CD4-positive, alpha-beta memory T cell (primary cell): ENCODE measurements around the gene PTPRA. TPM values are rescaled to one million over a fixed set of nuclear protein-coding genes. Genes with fewer than 3 reads are reported as not detected.
A peak's percentile ranks its signal among the peaks of the same experiment; 100 is the strongest.

Experiments
- CTCF ChIA-PET: fragments of 350-600 bp; sonication (Branson Sonifier 250); formaldehyde crosslinking; loops from one replicate; lab custom pipeline; 2021; ENCODE audit warnings: inconsistent platforms; ENCODE audit not compliant: partially characterized antibody; lab: Charles Lee
- POLR2A ChIA-PET: fragments of 350-600 bp; sonication (Branson Sonifier 250); formaldehyde crosslinking; loops from one replicate; lab custom pipeline; 2021; ENCODE audit not compliant: partially characterized antibody; lab: Charles Lee
- DNase-seq, 5 donors: peaks; one replicate each; pipeline versions ENCODE4 v3.0.0 to v3.0.0-alpha.2; 2020 to 2022; ENCODE audit warnings: mixed read lengths in 1 of 5
- H3K27ac ChIP-seq: one replicate; pipeline ENCODE4 v1.7.0; 2013; ENCODE audit warnings: low read depth, low read length
- H3K27me3 ChIP-seq: 2 replicates; pipeline ENCODE4 v1.7.0; 2013; ENCODE audit warnings: mild to moderate bottlenecking, low read length, moderate library complexity; ENCODE audit not compliant: insufficient read depth
- H3K36me3 ChIP-seq: 2 replicates; pipeline ENCODE4 v1.7.0; 2013; ENCODE audit warnings: mild to moderate bottlenecking, low read length, moderate library complexity; ENCODE audit not compliant: insufficient read depth
- H3K4me1 ChIP-seq: 2 replicates; pipeline ENCODE4 v1.7.0; 2013; ENCODE audit warnings: mild to moderate bottlenecking, low read length, moderate library complexity; ENCODE audit not compliant: insufficient read depth
- H3K4me3 ChIP-seq, 2 donors: one replicate each; pipeline ENCODE4 v1.7.0; 2013; ENCODE audit warnings: low read length in 2 of 2, mild to moderate bottlenecking in 1 of 2
- H3K9me3 ChIP-seq, 2 donors: one replicate each; pipeline ENCODE4 v1.7.0; 2013; ENCODE audit warnings: low read length in 2 of 2, control low read depth in 1 of 2; ENCODE audit not compliant: control insufficient read depth in 1 of 2
- H3K27ac Mint-ChIP-seq, 7 donors: one replicate each; pipeline ENCODE4 v1.8.0; 2020 to 2021; ENCODE audit warnings: mixed read lengths in 7 of 7, mild to moderate bottlenecking in 6 of 7, inconsistent platforms in 3 of 7, moderate library complexity in 3 of 7
- H3K27me3 Mint-ChIP-seq, 2 donors: one replicate each; pipeline ENCODE4 v1.8.0; 2020 to 2021; ENCODE audit warnings: mixed read lengths in 2 of 2
- H3K36me3 Mint-ChIP-seq, 2 donors: one replicate each; pipeline ENCODE4 v1.8.0; 2020 to 2021; ENCODE audit warnings: mixed read lengths in 2 of 2, inconsistent platforms in 1 of 2, mild to moderate bottlenecking in 1 of 2
- H3K4me1 Mint-ChIP-seq, 4 donors: one replicate each; pipeline ENCODE4 v1.8.0; 2020 to 2021; ENCODE audit warnings: mixed read lengths in 4 of 4, mild to moderate bottlenecking in 1 of 4
- H3K4me3 Mint-ChIP-seq, 8 donors: one replicate each; pipeline ENCODE4 v1.8.0; 2020 to 2021; ENCODE audit warnings: mixed read lengths in 8 of 8, mild to moderate bottlenecking in 7 of 8, moderate library complexity in 6 of 8, inconsistent platforms in 3 of 8
- H3K9me3 Mint-ChIP-seq, 8 donors: one replicate each; pipeline ENCODE4 v1.8.0; 2020 to 2021; ENCODE audit warnings: mixed read lengths in 8 of 8, mild to moderate bottlenecking in 5 of 8, inconsistent platforms in 3 of 8, moderate library complexity in 1 of 8
- intact Hi-C: fragments of 100-400 bp; cut with micrococcal nuclease; formaldehyde crosslinking; loops from one replicate; pipeline ENCODE4 v1.15.1; 2023
- polyA plus RNA-seq, 2 donors: library from polyadenylated mRNA; unstranded; fragments of 300-500 nt; fragmentation: Illumina TruSeq; gene quantifications; one replicate each; pipeline ENCODE4 v1.2.3, GENCODE V29; 2021
- total RNA-seq, 2 experiments: library from RNA; stranded (reverse); gene quantifications; one replicate each; pipeline ENCODE4 v1.2.3, GENCODE V29; 2021

Gene PTPRA
- total and polyA plus RNA-seq, 4 experiments from 2014 or later: 24.8 to 87.8 (median 64.7) TPM

DNA sequence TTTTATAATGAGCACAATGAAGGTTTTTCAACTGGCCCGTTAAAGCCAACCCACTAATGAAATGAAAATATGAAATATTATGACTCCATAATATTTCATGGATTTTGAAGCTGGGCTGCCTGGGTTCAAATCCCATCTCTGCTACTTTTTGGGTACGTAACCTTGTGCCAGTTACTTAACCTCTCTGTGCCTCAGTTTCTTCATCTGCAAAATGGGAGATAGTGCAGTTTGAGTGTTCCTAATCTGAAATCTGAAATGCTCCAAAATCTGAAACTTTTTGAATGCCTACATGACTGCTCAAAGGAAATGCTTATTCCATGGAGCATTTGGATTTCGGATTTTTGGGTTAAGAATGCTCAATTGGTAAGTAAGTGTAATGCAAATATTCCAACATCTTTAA, 29.5 kb downstream of the PTPRA start:
- Mint-ChIP-seq H3K36me3 (peaks cover 0 to 4% of the 10 kb centered on the region in 2 donors), H3K9me3 (no peaks in the 10 kb centered on the region), H3K27ac (no peak overlapping the region), H3K4me3 (no peak overlapping the region), H3K4me1 (peaks cover 16 to 45% (median 35%) of the 10 kb centered on the region in 4 donors), H3K27me3 (no peaks in the 10 kb centered on the region)
- no peak for DNase-seq
- ChIA-PET POLR2A (no interaction called here), CTCF (no interaction called here)
- no peak overlapping the region for H3K27ac ChIP-seq
- no peak overlapping the region for H3K4me3 ChIP-seq
- peaks cover 23% of the 10 kb centered on the region for H3K4me1 ChIP-seq
- no peaks in the 10 kb centered on the region for H3K27me3 ChIP-seq
- no peaks in the 10 kb centered on the region for H3K36me3 ChIP-seq
- no peaks in the 10 kb centered on the region for H3K9me3 ChIP-seq
- intact Hi-C loops: no loop called here

DNA sequence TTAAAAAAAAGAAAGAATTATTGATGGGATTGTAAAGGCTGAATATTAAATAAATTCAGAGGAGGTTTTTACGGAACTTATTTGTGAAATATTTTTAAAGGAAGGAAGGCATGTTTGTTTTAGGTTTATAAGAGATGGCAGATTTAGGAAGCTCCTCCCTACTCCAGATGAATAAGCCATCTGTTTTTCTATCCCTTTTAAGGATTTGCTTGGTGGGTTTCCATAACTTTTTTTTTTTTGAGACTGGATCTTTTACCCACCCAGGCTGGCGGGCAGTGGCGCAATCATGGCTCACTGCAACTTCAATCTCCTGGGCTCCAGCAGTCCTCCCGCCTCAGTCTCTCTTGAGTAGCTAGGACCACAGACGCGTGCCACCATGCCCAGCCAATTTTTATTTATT, 30.4 kb downstream of the PTPRA start:
- H3K9me3 ChIP-seq: no peaks in the 10 kb centered on the region
- intact Hi-C loops: no loop called here
- ChIA-PET POLR2A (no interaction called here), CTCF (no interaction called here)
- H3K4me3 Mint-ChIP-seq: no peak overlapping the region
- no peaks in the 10 kb centered on the region for H3K36me3 ChIP-seq
- DNase-seq: no peak
- H3K27me3 Mint-ChIP-seq: no peaks in the 10 kb centered on the region
- peaks cover 17 to 44% (median 36%) of the 10 kb centered on the region in 4 donors for H3K4me1 Mint-ChIP-seq
- no peaks in the 10 kb centered on the region for H3K27me3 ChIP-seq
- no peak overlapping the region for H3K27ac ChIP-seq
- H3K9me3 Mint-ChIP-seq: no peaks in the 10 kb centered on the region
- no peak overlapping the region for H3K4me3 ChIP-seq
- peak overlapping the region in 1 of 7 donors; percentile 35 for H3K27ac Mint-ChIP-seq
- peaks cover 23% of the 10 kb centered on the region for H3K4me1 ChIP-seq
- H3K36me3 Mint-ChIP-seq: peaks cover 0 to 4% of the 10 kb centered on the region in 2 donors

DNA sequence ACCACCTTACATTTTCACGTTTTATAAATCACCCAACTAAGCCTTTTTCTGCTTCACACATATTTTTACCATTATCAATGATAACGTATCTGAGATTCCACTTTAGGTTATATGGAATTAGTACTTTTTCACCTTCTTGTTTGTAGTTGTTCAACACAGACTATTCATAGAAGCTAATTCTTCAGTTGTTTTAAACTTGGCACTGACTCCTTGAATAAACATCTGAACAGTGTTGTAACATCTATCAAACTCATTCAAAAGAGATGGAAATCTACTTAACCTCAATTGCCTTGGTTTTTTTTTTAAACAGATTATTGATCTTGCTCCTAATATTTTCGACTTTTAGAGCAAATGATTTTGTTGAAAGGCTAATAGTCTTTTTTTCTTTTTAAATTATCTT, 34.2 kb downstream of the PTPRA start:
- H3K27me3 ChIP-seq: no peaks in the 10 kb centered on the region
- Mint-ChIP-seq H3K27me3 (no peaks in the 10 kb centered on the region), H3K9me3 (no peaks in the 10 kb centered on the region), H3K4me3 (no peak overlapping the region), H3K4me1 (peaks cover 4 to 13% (median 10%) of the 10 kb centered on the region in 4 donors), H3K27ac (no peak overlapping the region), H3K36me3 (no peaks in the 10 kb centered on the region)
- no peaks in the 10 kb centered on the region for H3K4me1 ChIP-seq
- DNase-seq: no peak
- intact Hi-C loops: no loop called here
- H3K36me3 ChIP-seq: no peaks in the 10 kb centered on the region
- ChIA-PET POLR2A (no interaction called here), CTCF (interaction anchor here (1.4 kb wide), 1 partner anchor 12 kb away, joined by 3 read pairs; no protein-coding TSS in a partner anchor)
- H3K27ac ChIP-seq: no peak overlapping the region
- H3K4me3 ChIP-seq: no peak overlapping the region
- no peaks in the 10 kb centered on the region for H3K9me3 ChIP-seq

DNA sequence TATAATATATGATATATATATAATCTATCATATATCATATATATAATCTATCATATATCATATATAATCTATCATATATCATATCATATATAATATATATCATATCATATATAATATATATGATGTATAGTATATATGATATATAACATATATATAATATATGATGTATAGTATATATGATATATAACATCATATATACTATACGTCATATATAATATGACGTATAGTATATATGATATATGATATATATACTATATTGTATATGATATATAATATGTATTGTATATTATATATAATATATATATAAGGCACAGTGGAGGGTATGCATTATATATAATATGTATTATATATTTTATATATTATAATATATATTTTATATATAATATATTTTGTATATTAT, 36.7 kb downstream of the PTPRA start:
- Mint-ChIP-seq H3K4me1 (peaks cover 5 to 8% (median 6%) of the 10 kb centered on the region in 4 donors), H3K27ac (no peak overlapping the region), H3K36me3 (peaks cover 0 to under 1% of the 10 kb centered on the region in 2 donors), H3K4me3 (no peak overlapping the region), H3K9me3 (no peaks in the 10 kb centered on the region), H3K27me3 (no peaks in the 10 kb centered on the region)
- no peaks in the 10 kb centered on the region for H3K36me3 ChIP-seq
- H3K4me1 ChIP-seq: no peaks in the 10 kb centered on the region
- no peak for DNase-seq
- no peak overlapping the region for H3K27ac ChIP-seq
- POLR2A ChIA-PET: no interaction called here
- CTCF ChIA-PET: no interaction called here
- H3K27me3 ChIP-seq: no peaks in the 10 kb centered on the region
- no peak overlapping the region for H3K4me3 ChIP-seq
- H3K9me3 ChIP-seq: no peaks in the 10 kb centered on the region
- intact Hi-C loops: no loop called here

DNA sequence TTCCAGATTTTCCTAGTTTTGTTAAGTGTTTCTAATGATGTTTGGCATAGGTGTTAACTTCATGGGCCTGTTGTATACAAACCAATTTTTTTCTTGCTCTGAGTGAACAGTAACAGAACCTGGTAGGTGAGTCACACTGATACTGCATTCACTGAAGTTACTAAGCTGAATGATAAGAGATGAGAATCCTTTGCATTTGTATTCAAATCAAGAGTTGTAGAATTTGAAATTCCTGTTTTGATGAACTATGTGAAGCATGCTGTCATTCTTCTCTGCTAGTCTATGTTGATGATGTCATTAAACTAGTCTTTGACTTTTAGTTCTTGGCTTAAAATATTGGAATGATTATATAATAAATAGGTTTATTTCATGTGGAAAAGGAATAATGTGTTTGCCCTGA, 37.9 kb downstream of the PTPRA start:
- Histone ChIP-seq H3K27ac (no peak overlapping the region), H3K4me3 (no peak overlapping the region), H3K4me1 (no peaks in the 10 kb centered on the region), H3K36me3 (no peaks in the 10 kb centered on the region), H3K27me3 (no peaks in the 10 kb centered on the region), H3K9me3 (no peaks in the 10 kb centered on the region)
- peaks cover 3 to 5% (median 4%) of the 10 kb centered on the region in 4 donors for H3K4me1 Mint-ChIP-seq
- no peaks in the 10 kb centered on the region for H3K27me3 Mint-ChIP-seq
- CTCF ChIA-PET: no interaction called here
- H3K36me3 Mint-ChIP-seq: peaks cover 0 to 5% of the 10 kb centered on the region in 2 donors
- H3K9me3 Mint-ChIP-seq: no peaks in the 10 kb centered on the region
- no peak overlapping the region for H3K4me3 Mint-ChIP-seq
- peak overlapping the region in 1 of 7 donors; percentile 14 for H3K27ac Mint-ChIP-seq
- DNase-seq: no peak
- POLR2A ChIA-PET: no interaction called here
- intact Hi-C loops: no loop called here

- ChIA-PET CTCF (no interaction called here), POLR2A (interaction anchor here (0.8 kb wide), 1 partner anchor 73 kb away, joined by 4 read pairs; the partner anchor contains the start of gene VPS16)
- peaks cover 8 to 20% (median 13%) of the 10 kb centered on the region in 4 donors for H3K4me1 Mint-ChIP-seq
- H3K4me3 Mint-ChIP-seq: no peak overlapping the region
- intact Hi-C loops: no loop called here
- no peak overlapping the region for H3K27ac Mint-ChIP-seq
- Histone ChIP-seq H3K4me1 (no peaks in the 10 kb centered on the region), H3K4me3 (no peak overlapping the region), H3K9me3 (no peaks in the 10 kb centered on the region), H3K36me3 (no peaks in the 10 kb centered on the region), H3K27me3 (no peaks in the 10 kb centered on the region), H3K27ac (no peak overlapping the region)
- no peak for DNase-seq
- no peaks in the 10 kb centered on the region for H3K27me3 Mint-ChIP-seq
- no peaks in the 10 kb centered on the region for H3K9me3 Mint-ChIP-seq
- peaks cover 2 to 9% of the 10 kb centered on the region in 2 donors for H3K36me3 Mint-ChIP-seq
Observed at GRCh38 chr20:2914160-2914559, 40.9 kb downstream of the PTPRA start.

GRCh38 chr20:2917266-2917665, 44.0 kb downstream of the PTPRA start:
- peak overlapping the region in 2 of 7 donors; percentile 78 to 84 for H3K27ac Mint-ChIP-seq
- CTCF ChIA-PET: no interaction called here
- intact Hi-C loops: no loop called here

More at GRCh38 chr20:2917266-2917665, 44.0 kb downstream of the PTPRA start:
- Histone ChIP-seq H3K27ac (no peak overlapping the region), H3K9me3 (no peaks in the 10 kb centered on the region), H3K4me1 (no peaks in the 10 kb centered on the region), H3K36me3 (no peaks in the 10 kb centered on the region), H3K4me3 (no peak overlapping the region), H3K27me3 (no peaks in the 10 kb centered on the region)
- no peak for DNase-seq
- Mint-ChIP-seq H3K4me1 (peaks cover 20 to 37% (median 21%) of the 10 kb centered on the region in 4 donors), H3K4me3 (no peak overlapping the region), H3K9me3 (no peaks in the 10 kb centered on the region), H3K36me3 (peaks cover 9 to 10% of the 10 kb centered on the region in 2 donors), H3K27me3 (no peaks in the 10 kb centered on the region)
- POLR2A ChIA-PET: no interaction called here
